Measurements from ENCODE around the gene RALGAPA1.

DNA sequence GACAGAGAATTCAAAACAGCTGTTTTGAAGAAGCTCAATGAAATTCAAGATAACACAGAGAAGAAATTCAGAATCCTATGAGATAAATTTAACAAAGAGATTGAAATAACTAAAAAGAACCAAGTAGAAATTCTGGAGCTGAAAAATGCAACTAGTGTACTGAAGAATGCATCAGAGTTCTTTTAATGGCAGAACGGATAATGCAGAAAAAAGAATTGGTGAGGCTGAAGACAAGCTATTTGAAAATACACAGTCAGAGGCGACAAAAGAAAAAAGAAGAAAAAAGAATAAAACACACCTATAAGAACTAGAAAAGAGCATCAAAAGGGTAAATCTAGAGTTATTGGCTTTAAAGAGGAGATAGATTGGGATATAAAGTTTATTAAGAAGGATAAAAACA lies 171.8 kb downstream of the RALGAPA1 start:
- TF ChIP-seq EZH2 (IDR thresholded peaks at IDR 0.05; ENCODE audit: borderline replicate concordance, low read length), result no peak
- TF ChIP-seq, protein P1, sequence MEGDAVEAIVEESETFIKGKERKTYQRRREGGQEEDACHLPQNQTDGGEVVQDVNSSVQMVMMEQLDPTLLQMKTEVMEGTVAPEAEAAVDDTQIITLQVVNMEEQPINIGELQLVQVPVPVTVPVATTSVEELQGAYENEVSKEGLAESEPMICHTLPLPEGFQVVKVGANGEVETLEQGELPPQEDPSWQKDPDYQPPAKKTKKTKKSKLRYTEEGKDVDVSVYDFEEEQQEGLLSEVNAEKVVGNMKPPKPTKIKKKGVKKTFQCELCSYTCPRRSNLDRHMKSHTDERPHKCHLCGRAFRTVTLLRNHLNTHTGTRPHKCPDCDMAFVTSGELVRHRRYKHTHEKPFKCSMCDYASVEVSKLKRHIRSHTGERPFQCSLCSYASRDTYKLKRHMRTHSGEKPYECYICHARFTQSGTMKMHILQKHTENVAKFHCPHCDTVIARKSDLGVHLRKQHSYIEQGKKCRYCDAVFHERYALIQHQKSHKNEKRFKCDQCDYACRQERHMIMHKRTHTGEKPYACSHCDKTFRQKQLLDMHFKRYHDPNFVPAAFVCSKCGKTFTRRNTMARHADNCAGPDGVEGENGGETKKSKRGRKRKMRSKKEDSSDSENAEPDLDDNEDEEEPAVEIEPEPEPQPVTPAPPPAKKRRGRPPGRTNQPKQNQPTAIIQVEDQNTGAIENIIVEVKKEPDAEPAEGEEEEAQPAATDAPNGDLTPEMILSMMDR (IDR thresholded peaks at IDR 0.05; ENCODE audit: low read length), result no peak
